ENCODE data around the gene NHERF1.

GRCh38 chr17:74767111-74767516 lies 18.7 kb downstream of the NHERF1 start:
- TF ChIP-seq, protein P1, sequence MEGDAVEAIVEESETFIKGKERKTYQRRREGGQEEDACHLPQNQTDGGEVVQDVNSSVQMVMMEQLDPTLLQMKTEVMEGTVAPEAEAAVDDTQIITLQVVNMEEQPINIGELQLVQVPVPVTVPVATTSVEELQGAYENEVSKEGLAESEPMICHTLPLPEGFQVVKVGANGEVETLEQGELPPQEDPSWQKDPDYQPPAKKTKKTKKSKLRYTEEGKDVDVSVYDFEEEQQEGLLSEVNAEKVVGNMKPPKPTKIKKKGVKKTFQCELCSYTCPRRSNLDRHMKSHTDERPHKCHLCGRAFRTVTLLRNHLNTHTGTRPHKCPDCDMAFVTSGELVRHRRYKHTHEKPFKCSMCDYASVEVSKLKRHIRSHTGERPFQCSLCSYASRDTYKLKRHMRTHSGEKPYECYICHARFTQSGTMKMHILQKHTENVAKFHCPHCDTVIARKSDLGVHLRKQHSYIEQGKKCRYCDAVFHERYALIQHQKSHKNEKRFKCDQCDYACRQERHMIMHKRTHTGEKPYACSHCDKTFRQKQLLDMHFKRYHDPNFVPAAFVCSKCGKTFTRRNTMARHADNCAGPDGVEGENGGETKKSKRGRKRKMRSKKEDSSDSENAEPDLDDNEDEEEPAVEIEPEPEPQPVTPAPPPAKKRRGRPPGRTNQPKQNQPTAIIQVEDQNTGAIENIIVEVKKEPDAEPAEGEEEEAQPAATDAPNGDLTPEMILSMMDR (IDR thresholded peaks at IDR 0.05; ENCODE audit: low read depth, low read length) = no peak
- no peak for TF ChIP-seq EZH2phosphoT487 (IDR thresholded peaks at IDR 0.05; ENCODE audit: low read depth)
